Measurements from ENCODE around the gene CEP120. TPM values are rescaled to one million over a fixed set of nuclear protein-coding genes. Genes with fewer than 3 reads are reported as not detected.
A peak's percentile ranks its signal among the peaks of the same experiment; 100 is the strongest.

The CEP120 gene
- total and polyA plus RNA-seq, 3 donors from 2014 or later = 25.8 to 47.5 (median 45.8) TPM

- no peaks in the 10 kb centered on the region for H3K9me3 ChIP-seq
- peaks cover 7% of the 10 kb centered on the region for H3K4me1 ChIP-seq
- no peaks in the 10 kb centered on the region for H3K36me3 ChIP-seq (ENCODE audit: low read depth, missing control alignments)
- TF ChIP-seq POLR2A (IDR thresholded peaks at IDR 0.05) (no peak), CTCF (IDR thresholded peaks at IDR 0.05) (peak in 1 of 3 experiments; percentile 23)
- intact Hi-C loops (cut with DNase I; ENCODE audit: low total_unique reads) = no loop called here
- DNase-seq = no peak
- no peak overlapping the region for H3K27ac ChIP-seq
- H3K4me3 ChIP-seq = no peak overlapping the region
- WGBS, 2 donors = 62 to 63% methylated on average over 1 of the region's 1 CpG
- no peaks in the 10 kb centered on the region for H3K27me3 ChIP-seq
Observed at GRCh38 chr5:123367739-123368138, 55.5 kb downstream of the CEP120 start.

GRCh38 chr5:123365156-123365555, 58.0 kb downstream of the CEP120 start:
- peaks cover 7% of the 10 kb centered on the region for H3K4me1 ChIP-seq
- no peaks in the 10 kb centered on the region for H3K27me3 ChIP-seq
- no peak for DNase-seq
- H3K36me3 ChIP-seq (ENCODE audit: low read depth, missing control alignments) = no peaks in the 10 kb centered on the region
- no peak overlapping the region for H3K27ac ChIP-seq
- TF ChIP-seq POLR2A (IDR thresholded peaks at IDR 0.05) (no peak), CTCF (IDR thresholded peaks at IDR 0.05) (no peak)
- 39 to 54% methylated on average over 1 of the region's 1 CpG for WGBS, 2 donors
- intact Hi-C loops (cut with DNase I; ENCODE audit: low total_unique reads) = no loop called here
- H3K9me3 ChIP-seq = no peaks in the 10 kb centered on the region
- no peak overlapping the region for H3K4me3 ChIP-seq

- 50 to 65% methylated on average over 2 of the region's 2 CpGs for WGBS, 2 donors
- Histone ChIP-seq H3K27ac (no peak overlapping the region), H3K4me1 (peaks cover 7% of the 10 kb centered on the region)
Observed at GRCh38 chr5:123364441-123365155, 58.6 kb downstream of the CEP120 start.

GRCh38 chr5:123360910-123361309, 62.3 kb downstream of the CEP120 start:
- H3K4me3 ChIP-seq = no peak overlapping the region
- no peaks in the 10 kb centered on the region for H3K36me3 ChIP-seq (ENCODE audit: low read depth, missing control alignments)
- H3K9me3 ChIP-seq = no peaks in the 10 kb centered on the region
- no peaks in the 10 kb centered on the region for H3K27me3 ChIP-seq
- intact Hi-C loops (cut with DNase I; ENCODE audit: low total_unique reads) = no loop called here
- no peak for DNase-seq
- no peak overlapping the region for H3K27ac ChIP-seq
- TF ChIP-seq CTCF (IDR thresholded peaks at IDR 0.05) (no peak), POLR2A (IDR thresholded peaks at IDR 0.05) (no peak)
- peaks cover 7% of the 10 kb centered on the region for H3K4me1 ChIP-seq

More at GRCh38 chr5:123364441-123365155, 58.6 kb downstream of the CEP120 start:
- no peak overlapping the region for H3K4me3 ChIP-seq
- H3K36me3 ChIP-seq (ENCODE audit: low read depth, missing control alignments) = no peaks in the 10 kb centered on the region
- no peak for DNase-seq
- intact Hi-C loops (cut with DNase I; ENCODE audit: low total_unique reads) = no loop called here
- no peaks in the 10 kb centered on the region for H3K27me3 ChIP-seq
- TF ChIP-seq POLR2A (IDR thresholded peaks at IDR 0.05) (no peak), CTCF (IDR thresholded peaks at IDR 0.05) (no peak)
- H3K9me3 ChIP-seq = no peaks in the 10 kb centered on the region

- H3K4me1 ChIP-seq = peaks cover 7% of the 10 kb centered on the region
- H3K9me3 ChIP-seq = no peaks in the 10 kb centered on the region
- TF ChIP-seq POLR2A (IDR thresholded peaks at IDR 0.05) (no peak), CTCF (IDR thresholded peaks at IDR 0.05) (no peak)
- no peak for DNase-seq
- intact Hi-C loops (cut with DNase I; ENCODE audit: low total_unique reads) = no loop called here
- no peaks in the 10 kb centered on the region for H3K27me3 ChIP-seq
- no peak overlapping the region for H3K27ac ChIP-seq
- no peaks in the 10 kb centered on the region for H3K36me3 ChIP-seq (ENCODE audit: low read depth, missing control alignments)
- H3K4me3 ChIP-seq = no peak overlapping the region
Observed at GRCh38 chr5:123360201-123360571, 63.0 kb downstream of the CEP120 start.
